SU-DHL-6 (cell line): ENCODE data around the gene ANXA4.

Experiments used
- CTCF ChIP-seq: fragments of 200-600 bp; sonication (generic); IDR thresholded peaks from one replicate; pipeline ENCODE4 v1.5.1; 2017; ENCODE audit warnings: antibody characterized with exemption, mild to moderate bottlenecking, low read length, moderate library complexity; ENCODE audit not compliant: insufficient read depth, poor library complexity, severe bottlenecking
- EZH2phosphoT487 ChIP-seq: fragments of 200-600 bp; sonication (generic), shearing (Covaris generic); conservative IDR thresholded peaks from 2 replicates; pipeline ENCODE4 v1.6.1; 2018; ENCODE audit warnings: mild to moderate bottlenecking, antibody characterized with exemption, low read length, moderate library complexity, mixed read lengths

GRCh38 chr2:69762513-69763494 lies 20.9 kb downstream of the ANXA4 start:
- TF ChIP-seq CTCF (no peak), EZH2phosphoT487 (no peak)
